PC-9 (cell line): Measurements from ENCODE around the gene ZNF267.
"Not testable (repeated sequence)": the region's sequence is repeated elsewhere in the genome, so short reads cannot be mapped to it uniquely, and the experiment has no call there.

ENCODE experiments used
- CTCF ChIP-seq: fragments of 200-600 bp; sonication (generic); conservative IDR thresholded peaks from 2 replicates; pipeline ENCODE4 v1.6.1; 2017; ENCODE audit warnings: mixed run types, antibody characterized with exemption, mild to moderate bottlenecking, moderate library complexity
- EZH2 ChIP-seq: fragments of 200-600 bp; sonication (generic); IDR thresholded peaks from 2 replicates; pipeline ENCODE4 v1.8.0; 2017; ENCODE audit warnings: antibody characterized with exemption, low read depth

- TF ChIP-seq CTCF, EZH2: not testable (repeated sequence)
These were observed 78.6 kb downstream of the ZNF267 start for GRCh38 chr16:31952206-31952605.
